NT2/D1 (cell line): ENCODE measurements around the gene PRF1.
"Not testable (repeated sequence)": the region's sequence is repeated elsewhere in the genome, so short reads cannot be mapped to it uniquely, and the experiment has no call there.

Source experiments
- DNase-seq: peaks from one replicate; pipeline ENCODE4 v3.0.0-alpha.2; 2011; ENCODE audit warnings: low read depth, low spot score
- H3K27me3 ChIP-seq: 2 replicates; pipeline ENCODE4 v1.6.0; 2011; ENCODE audit warnings: mild to moderate bottlenecking; ENCODE audit not compliant: insufficient read length, insufficient read depth
- H3K36me3 ChIP-seq: 2 replicates; pipeline ENCODE4 v1.6.1; 2011; ENCODE audit warnings: mild to moderate bottlenecking, low read length, mixed read lengths; ENCODE audit not compliant: insufficient read depth, insufficient read length
- H3K4me1 ChIP-seq: 2 replicates; pipeline ENCODE4 v1.5.1; 2011; ENCODE audit not compliant: insufficient read depth, insufficient read length
- H3K4me3 ChIP-seq: 2 replicates; pipeline ENCODE4 v1.5.1; 2011; ENCODE audit warnings: low read depth; ENCODE audit not compliant: insufficient read length
- H3K9ac ChIP-seq: 2 replicates; pipeline ENCODE4 v1.6.0; 2011; ENCODE audit warnings: low read depth; ENCODE audit not compliant: insufficient read length
- H3K9me3 ChIP-seq: 2 replicates; pipeline ENCODE4 v1.5.1; 2011; ENCODE audit warnings: mild to moderate bottlenecking, low read length; ENCODE audit not compliant: insufficient read depth
- SUZ12 ChIP-seq: IDR thresholded peaks from 2 replicates; pipeline ENCODE4 v1.6.1; 2011; ENCODE audit not compliant: insufficient read length, insufficient read depth; ENCODE audit errors: extremely low read depth
- YY1 ChIP-seq: IDR thresholded peaks from 2 replicates; pipeline ENCODE4 v1.6.1; 2011; ENCODE audit not compliant: insufficient read length, insufficient read depth
- ZNF274 ChIP-seq: IDR thresholded peaks from 2 replicates; pipeline ENCODE4 v1.6.1; 2011; ENCODE audit warnings: mild to moderate bottlenecking, low read depth, low read length

PRF1 gene

DNA sequence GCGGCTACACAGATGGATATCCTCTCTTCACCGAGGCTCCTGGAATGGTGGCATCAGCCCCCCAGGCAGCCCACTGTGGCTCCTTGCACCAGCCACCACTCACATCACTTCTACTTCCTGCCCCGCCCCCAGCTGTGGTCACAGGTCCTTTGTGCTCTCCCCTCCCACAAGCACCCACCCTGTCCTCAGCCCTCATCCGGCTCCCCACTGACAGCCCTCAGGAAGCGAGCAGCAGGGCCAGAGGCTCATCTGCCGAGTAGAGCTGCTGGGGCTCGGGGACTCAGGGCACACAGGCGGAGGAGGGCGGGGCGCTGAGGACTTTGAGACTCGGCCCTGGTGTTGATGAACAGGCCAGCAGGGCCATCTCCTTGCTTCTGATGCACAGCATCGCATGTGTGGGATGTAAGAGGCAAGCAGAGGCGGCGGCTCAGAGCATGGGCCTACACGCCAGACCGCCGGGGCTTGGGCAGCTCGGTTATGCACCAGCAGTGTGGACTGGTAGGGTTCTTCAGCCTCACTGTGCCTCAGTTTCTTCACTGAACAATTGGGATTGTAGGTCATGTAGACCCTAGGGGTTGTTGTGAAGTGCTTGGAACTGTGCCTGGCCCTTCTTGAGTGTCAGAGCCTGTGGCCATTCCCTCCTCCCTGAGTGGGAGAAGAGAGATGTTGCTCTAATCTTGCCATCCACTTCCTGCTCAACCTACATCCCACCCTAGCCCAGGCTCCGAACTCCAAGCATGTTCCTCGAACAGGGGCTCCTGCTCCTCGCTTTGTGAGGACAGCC is at the start of gene PRF1:
Gene PRF1 (minus strand): TSS at position 77 of the 784 bp plus-strand sequence. CDS start 1,839 bp downstream, outside the sequence.
- H3K4me1 ChIP-seq, result no peaks in the 10 kb centered on the region
- H3K9ac ChIP-seq, result no peak within 1 kb of the TSS
- no peaks in the 10 kb centered on the region for H3K36me3 ChIP-seq
- no peaks in the 10 kb centered on the region for H3K9me3 ChIP-seq
- DNase-seq, result no peak
- no peaks in the 10 kb centered on the region for H3K27me3 ChIP-seq
- no peak for TF ChIP-seq ZNF274
- no peak for TF ChIP-seq YY1
- no peak for TF ChIP-seq SUZ12
- H3K4me3 ChIP-seq, result no peak within 1 kb of the TSS

GRCh38 chr10:70651661-70652060 is 49.1 kb upstream of the PRF1 start:
- no peak for DNase-seq
- no peaks in the 10 kb centered on the region for H3K36me3 ChIP-seq
- H3K4me3 ChIP-seq, result no peak overlapping the region
- no peaks in the 10 kb centered on the region for H3K4me1 ChIP-seq
- no peaks in the 10 kb centered on the region for H3K27me3 ChIP-seq
- TF ChIP-seq ZNF274, result no peak
- no peak for TF ChIP-seq YY1
- TF ChIP-seq SUZ12, result no peak
- H3K9ac ChIP-seq, result no peak overlapping the region
- H3K9me3 ChIP-seq, result peaks cover 36% of the 10 kb centered on the region; the same call in 1 of the 2 replicates

- Histone ChIP-seq H3K9ac (no peak overlapping the region), H3K9me3 (peaks cover 36% of the 10 kb centered on the region; the same call in 1 of the 2 replicates), H3K27me3 (no peaks in the 10 kb centered on the region), H3K36me3 (no peaks in the 10 kb centered on the region), H3K4me3 (no peak overlapping the region), H3K4me1 (no peaks in the 10 kb centered on the region)
- no peak for DNase-seq
- TF ChIP-seq ZNF274 (no peak), YY1 (no peak), SUZ12 (no peak)
Measured at GRCh38 chr10:70650718-70651117, 48.2 kb upstream of the PRF1 start.

GRCh38 chr10:70650104-70650503 is 47.6 kb upstream of the PRF1 start:
- H3K9me3 ChIP-seq, result peaks cover 36% of the 10 kb centered on the region; the same call in 1 of the 2 replicates
- no peak overlapping the region for H3K9ac ChIP-seq
- peaks cover under 1% of the 10 kb centered on the region for H3K4me1 ChIP-seq
- no peaks in the 10 kb centered on the region for H3K36me3 ChIP-seq
- no peak for DNase-seq
- H3K27me3 ChIP-seq, result no peaks in the 10 kb centered on the region
- TF ChIP-seq SUZ12 (no peak), ZNF274 (no peak), YY1 (no peak)
- no peak overlapping the region for H3K4me3 ChIP-seq

GRCh38 chr10:70649526-70649925 is 47.0 kb upstream of the PRF1 start:
- peaks cover 2% of the 10 kb centered on the region for H3K4me1 ChIP-seq
- no peak for TF ChIP-seq ZNF274
- no peak for TF ChIP-seq SUZ12
- no peak for TF ChIP-seq YY1
- peaks cover 36% of the 10 kb centered on the region; the same call in 1 of the 2 replicates for H3K9me3 ChIP-seq
- no peaks in the 10 kb centered on the region for H3K36me3 ChIP-seq
- DNase-seq, result no peak
- H3K27me3 ChIP-seq, result no peaks in the 10 kb centered on the region
- H3K4me3 ChIP-seq, result no peak overlapping the region
- H3K9ac ChIP-seq, result no peak overlapping the region

- no peaks in the 10 kb centered on the region for H3K36me3 ChIP-seq
- peaks cover 2% of the 10 kb centered on the region for H3K4me1 ChIP-seq
- H3K9ac ChIP-seq, result no peak overlapping the region
- H3K9me3 ChIP-seq, result peaks cover 36% of the 10 kb centered on the region; the same call in 1 of the 2 replicates
- no peak for TF ChIP-seq ZNF274
- TF ChIP-seq SUZ12, result no peak
- TF ChIP-seq YY1, result no peak
- no peak for DNase-seq
- no peaks in the 10 kb centered on the region for H3K27me3 ChIP-seq
- H3K4me3 ChIP-seq, result no peak overlapping the region
Measured at GRCh38 chr10:70648427-70648826, 45.9 kb upstream of the PRF1 start.

GRCh38 chr10:70647086-70647485 is 44.5 kb upstream of the PRF1 start:
- no peak overlapping the region for H3K9ac ChIP-seq
- H3K4me3 ChIP-seq, result no peak overlapping the region
- no peak for TF ChIP-seq SUZ12
- TF ChIP-seq ZNF274, result no peak
- TF ChIP-seq YY1, result no peak
- peaks cover 31% of the 10 kb centered on the region; the same call in 1 of the 2 replicates for H3K9me3 ChIP-seq
- DNase-seq, result no peak
- H3K4me1 ChIP-seq, result peaks cover 2% of the 10 kb centered on the region
- H3K36me3 ChIP-seq, result no peaks in the 10 kb centered on the region
- no peaks in the 10 kb centered on the region for H3K27me3 ChIP-seq

GRCh38 chr10:70644959-70645358 is 42.4 kb upstream of the PRF1 start:
- not testable (repeated sequence) for H3K36me3 ChIP-seq, H3K4me3 ChIP-seq, H3K27me3 ChIP-seq, H3K4me1 ChIP-seq, H3K9ac ChIP-seq, DNase-seq
- peaks cover 16% of the 10 kb centered on the region; the same call in 1 of the 2 replicates for H3K9me3 ChIP-seq

DNA sequence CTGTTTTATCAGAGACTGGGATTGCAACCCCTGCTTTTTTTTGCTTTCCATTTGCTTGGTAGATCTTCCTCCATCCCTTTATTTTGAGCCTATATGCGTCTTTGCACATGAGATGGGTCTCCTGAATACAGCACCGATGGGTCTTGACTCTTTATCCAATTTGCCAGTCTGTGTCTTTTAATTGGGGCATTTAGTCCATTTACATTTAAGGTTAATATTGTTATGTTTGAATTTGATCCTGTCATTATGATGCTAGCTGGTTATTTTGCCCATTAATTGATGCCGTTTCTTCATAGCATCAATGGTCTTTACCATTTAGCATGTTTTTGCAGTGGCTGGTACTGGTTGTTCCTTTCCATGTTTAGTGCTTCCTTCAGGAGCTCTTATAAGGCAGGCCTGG is 40.7 kb upstream of the PRF1 start:
- not testable (repeated sequence) for H3K9ac ChIP-seq, H3K4me1 ChIP-seq, H3K27me3 ChIP-seq, H3K36me3 ChIP-seq, H3K9me3 ChIP-seq, DNase-seq, H3K4me3 ChIP-seq
